WTC11 (cell line): ENCODE data around the gene C1S. TPM values are rescaled to one million over a fixed set of nuclear protein-coding genes. Genes with fewer than 3 reads are reported as not detected.
"Not testable (repeated sequence)": the region's sequence is repeated elsewhere in the genome, so short reads cannot be mapped to it uniquely, and the experiment has no call there.

Experiments
- ATAC-seq: fragments of 200-7000 bp; cut with Tn5 transposase; 2 replicates; pipeline ENCODE4 v1.10.0; 2021; ENCODE audit warnings: mild to moderate bottlenecking, moderate library complexity
- CTCF ChIA-PET: fragments of 300-600 bp; sonication (Branson Sonifier 250); formaldehyde crosslinking; loops from one replicate; lab custom pipeline; 2021; ENCODE audit warnings: antibody characterized with exemption; lab: Charles Lee
- POLR2A ChIA-PET: fragments of 350-600 bp; sonication (Branson Sonifier 250); formaldehyde crosslinking; loops from one replicate; lab custom pipeline; 2021; ENCODE audit warnings: antibody characterized with exemption; lab: Charles Lee
- DNase-seq: peaks from one replicate; pipeline ENCODE4 v3.0.0; 2021; ENCODE audit warnings: low spot score
- H3K27ac Mint-ChIP-seq: 2 replicates; pipeline ENCODE4 v1.8.0; 2021; ENCODE audit warnings: mixed read lengths
- H3K27me3 Mint-ChIP-seq: 2 replicates; pipeline ENCODE4 v1.8.0; 2021; ENCODE audit warnings: low read depth, mild to moderate bottlenecking, moderate library complexity, mixed read lengths
- H3K36me3 Mint-ChIP-seq: 2 replicates; pipeline ENCODE4 v1.8.0; 2021; ENCODE audit warnings: mixed read lengths
- H3K4me1 Mint-ChIP-seq: 2 replicates; pipeline ENCODE4 v1.8.0; 2022; ENCODE audit warnings: mixed read lengths
- H3K4me3 Mint-ChIP-seq: 2 replicates; pipeline ENCODE4 v1.8.0; 2021; ENCODE audit warnings: mild to moderate bottlenecking, moderate library complexity, mixed read lengths
- H3K9me3 Mint-ChIP-seq: 2 replicates; pipeline ENCODE4 v1.8.0; 2021; ENCODE audit warnings: mixed read lengths
- ATF1 ChIP-seq: sonication (generic); formaldehyde crosslinking; IDR thresholded peaks from 2 replicates; pipeline ENCODE4 v1.8.1; 2023; ENCODE audit warnings: mild to moderate bottlenecking, moderate library complexity, missing genetic modification reagents
- ATF6 ChIP-seq: sonication (generic); formaldehyde crosslinking; IDR thresholded peaks from 2 replicates; pipeline ENCODE4 v1.8.1; 2023; ENCODE audit warnings: mild to moderate bottlenecking, missing genetic modification reagents
- CBFB ChIP-seq: sonication (generic); formaldehyde crosslinking; IDR thresholded peaks from 2 replicates; pipeline ENCODE4 v1.8.1; 2022; ENCODE audit warnings: mild to moderate bottlenecking, low read depth, missing genetic modification reagents
- E2F4 ChIP-seq: sonication (generic); formaldehyde crosslinking; IDR thresholded peaks from 2 replicates; pipeline ENCODE4 v1.8.1; 2022; ENCODE audit warnings: low read depth, mild to moderate bottlenecking, moderate library complexity, missing genetic modification reagents, borderline replicate concordance
- E2F5 ChIP-seq: sonication (generic); formaldehyde crosslinking; IDR thresholded peaks from 2 replicates; pipeline ENCODE4 v1.8.1; 2022; ENCODE audit warnings: mild to moderate bottlenecking, moderate library complexity, missing genetic modification reagents
- ELF4 ChIP-seq: sonication (generic); formaldehyde crosslinking; IDR thresholded peaks from 2 replicates; pipeline ENCODE4 v1.8.1; 2022; ENCODE audit warnings: low read depth, mild to moderate bottlenecking, moderate library complexity, missing genetic modification reagents
- GTF2I ChIP-seq: fragments of 250-450 bp; sonication (Bioruptor Pico); conservative IDR thresholded peaks from 2 replicates; pipeline ENCODE4 v1.4.0; 2021; ENCODE audit warnings: mild to moderate bottlenecking
- HMGXB4 ChIP-seq: sonication (generic); formaldehyde crosslinking; IDR thresholded peaks from 2 replicates; pipeline ENCODE4 v1.8.1; 2023; ENCODE audit warnings: mild to moderate bottlenecking, moderate library complexity, missing genetic modification reagents
- IRF2 ChIP-seq: sonication (generic); formaldehyde crosslinking; IDR thresholded peaks from 2 replicates; pipeline ENCODE4 v1.8.0; 2022; ENCODE audit warnings: low read depth, missing genetic modification reagents, borderline replicate concordance
- NFYB ChIP-seq: sonication (generic); formaldehyde crosslinking; conservative IDR thresholded peaks from 2 replicates; pipeline ENCODE4 v1.8.0; 2022; ENCODE audit warnings: low read depth, missing genetic modification reagents
- NR1H2 ChIP-seq: sonication (generic); formaldehyde crosslinking; IDR thresholded peaks from 2 replicates; pipeline ENCODE4 v1.9.0; 2021; ENCODE audit warnings: mild to moderate bottlenecking, moderate library complexity, missing genetic modification reagents
- SP1 ChIP-seq: sonication (generic); formaldehyde crosslinking; conservative IDR thresholded peaks from 2 replicates; pipeline ENCODE4 v1.8.1; 2022; ENCODE audit warnings: missing genetic modification reagents
- ZBTB21 ChIP-seq: sonication (generic); formaldehyde crosslinking; IDR thresholded peaks from 2 replicates; pipeline ENCODE4 v1.8.1; 2023; ENCODE audit warnings: mild to moderate bottlenecking, missing genetic modification reagents, borderline replicate concordance
- ZNF121 ChIP-seq: sonication (generic); formaldehyde crosslinking; IDR thresholded peaks from 2 replicates; pipeline ENCODE4 v1.8.0; 2023; ENCODE audit warnings: missing genetic modification reagents
- ZNF138 ChIP-seq: sonication (generic); formaldehyde crosslinking; conservative IDR thresholded peaks from 2 replicates; pipeline ENCODE4 v1.8.1; 2022; ENCODE audit warnings: mild to moderate bottlenecking, moderate library complexity, missing genetic modification reagents
- ZNF219 ChIP-seq: sonication (generic); formaldehyde crosslinking; IDR thresholded peaks from 2 replicates; pipeline ENCODE4 v1.8.0; 2023; ENCODE audit warnings: missing genetic modification reagents, mild to moderate bottlenecking, borderline replicate concordance
- ZNF423 ChIP-seq: fragments of 250-450 bp; sonication (Bioruptor Pico); IDR thresholded peaks from 2 replicates; pipeline ENCODE4 v2.1.2; 2022; ENCODE audit warnings: mild to moderate bottlenecking, moderate library complexity
- ZNF512 ChIP-seq: sonication (generic); formaldehyde crosslinking; IDR thresholded peaks from 2 replicates; pipeline ENCODE4 v1.8.1; 2022; ENCODE audit warnings: missing genetic modification reagents, borderline replicate concordance
- ZSCAN18 ChIP-seq: fragments of 250-450 bp; sonication (Bioruptor Pico); IDR thresholded peaks from 2 replicates; pipeline ENCODE4 v2.1.2; 2022; ENCODE audit warnings: mild to moderate bottlenecking, moderate library complexity
- total RNA-seq: library from RNA; stranded (reverse); gene quantifications from 3 replicates; pipeline ENCODE4 v1.2.3, GENCODE V29; 2021

The C1S gene
- total RNA-seq, 1 experiment from 2014 or later = 7.6 TPM

- DNase-seq = no peak
- Mint-ChIP-seq H3K4me1 (peaks cover 22% of the 10 kb centered on the region), H3K27me3 (no peaks in the 10 kb centered on the region; the same call in 1 of the 2 replicates), H3K36me3 (0 out of 2 replicates have a peak, but pooled peaks cover 5% of the 10 kb centered on the region), H3K27ac (no peak overlapping the region), H3K9me3 (peaks cover 15% of the 10 kb centered on the region), H3K4me3 (no peak overlapping the region)
- TF ChIP-seq ZNF423 = no peak
- no peak for TF ChIP-seq ZSCAN18 (CRISPR knock-in tag)
- no peak for TF ChIP-seq ZNF121 (CRISPR knock-in tag)
- no peak for TF ChIP-seq E2F4 (CRISPR knock-in tag)
- TF ChIP-seq SP1 (CRISPR knock-in tag) = no peak
- no peak for TF ChIP-seq ZNF219
- no peak for TF ChIP-seq E2F5 (CRISPR knock-in tag)
- no peak for TF ChIP-seq ATF6 (CRISPR knock-in tag)
- no peak for TF ChIP-seq ATF1 (CRISPR knock-in tag)
- no peak for TF ChIP-seq ZNF138 (CRISPR knock-in tag)
- TF ChIP-seq NFYB (CRISPR knock-in tag) = no peak
- no peak for TF ChIP-seq HMGXB4 (CRISPR knock-in tag)
- no peak for TF ChIP-seq NR1H2 (CRISPR knock-in tag)
- TF ChIP-seq GTF2I (CRISPR knock-in tag) = no peak
- no peak for TF ChIP-seq IRF2 (CRISPR knock-in tag)
- TF ChIP-seq ZNF512 (CRISPR knock-in tag) = no peak
- no peak for TF ChIP-seq ZBTB21 (CRISPR knock-in tag)
- no peak for TF ChIP-seq ELF4 (CRISPR knock-in tag)
- no peak for TF ChIP-seq CBFB (CRISPR knock-in tag)
- CTCF ChIA-PET = no interaction called here
- POLR2A ChIA-PET = no interaction called here
- no peak for ATAC-seq
Observed at GRCh38 chr12:7035463-7035862, 25.1 kb upstream of the C1S start.

- ATAC-seq, POLR2A ChIA-PET, H3K4me3 Mint-ChIP-seq: not testable (repeated sequence)
Observed at GRCh38 chr12:7037411-7037810, 23.1 kb upstream of the C1S start.

More at GRCh38 chr12:7037411-7037810, 23.1 kb upstream of the C1S start:
- H3K27ac Mint-ChIP-seq, H3K27me3 Mint-ChIP-seq, H3K36me3 Mint-ChIP-seq, DNase-seq: not testable (repeated sequence)
- CTCF ChIA-PET = interaction anchor here (1.2 kb wide), 1 partner anchor 72 kb away, joined by 5 read pairs; the partner anchor contains the start of gene C1RL
- peaks cover 29% of the 10 kb centered on the region for H3K4me1 Mint-ChIP-seq
- peaks cover 13% of the 10 kb centered on the region for H3K9me3 Mint-ChIP-seq
